WERI-Rb-1 (cell line): ENCODE data around the gene HLA-DOB.

ENCODE experiments used
- DNase-seq: peaks from one replicate; pipeline ENCODE4 v3.0.0-alpha.2; 2020
- H3K27ac ChIP-seq: fragments of 250-450 bp; sonication (Bioruptor Pico); 2 replicates; pipeline ENCODE4 v1.5.1; 2020; ENCODE audit warnings: mild to moderate bottlenecking, moderate library complexity
- H3K27me3 ChIP-seq: fragments of 250-450 bp; sonication (Bioruptor Pico); 2 replicates; pipeline ENCODE4 v1.5.1; 2021; ENCODE audit warnings: mild to moderate bottlenecking, low read depth, moderate library complexity; ENCODE audit not compliant: insufficient read depth, severe bottlenecking
- H3K36me3 ChIP-seq: fragments of 250-450 bp; sonication (Bioruptor Pico); 2 replicates; pipeline ENCODE4 v1.5.1; 2020; ENCODE audit warnings: mild to moderate bottlenecking, moderate library complexity
- H3K4me3 ChIP-seq: 2 replicates; pipeline ENCODE4 v1.5.1; 2011; ENCODE audit warnings: low read depth, mild to moderate bottlenecking, control low read depth, low read length
- H3K9me3 ChIP-seq: fragments of 250-450 bp; sonication (Bioruptor Pico); 2 replicates; pipeline ENCODE4 v1.5.1; 2021; ENCODE audit warnings: mild to moderate bottlenecking, moderate library complexity; ENCODE audit not compliant: severe bottlenecking
- TF ChIP-seq, protein P1 (sequence below): IDR thresholded peaks from 2 replicates; pipeline ENCODE4 v1.5.1; 2011; ENCODE audit warnings: low read depth, mild to moderate bottlenecking, control low read depth, inconsistent platforms, low read length

The HLA-DOB gene

DNA sequence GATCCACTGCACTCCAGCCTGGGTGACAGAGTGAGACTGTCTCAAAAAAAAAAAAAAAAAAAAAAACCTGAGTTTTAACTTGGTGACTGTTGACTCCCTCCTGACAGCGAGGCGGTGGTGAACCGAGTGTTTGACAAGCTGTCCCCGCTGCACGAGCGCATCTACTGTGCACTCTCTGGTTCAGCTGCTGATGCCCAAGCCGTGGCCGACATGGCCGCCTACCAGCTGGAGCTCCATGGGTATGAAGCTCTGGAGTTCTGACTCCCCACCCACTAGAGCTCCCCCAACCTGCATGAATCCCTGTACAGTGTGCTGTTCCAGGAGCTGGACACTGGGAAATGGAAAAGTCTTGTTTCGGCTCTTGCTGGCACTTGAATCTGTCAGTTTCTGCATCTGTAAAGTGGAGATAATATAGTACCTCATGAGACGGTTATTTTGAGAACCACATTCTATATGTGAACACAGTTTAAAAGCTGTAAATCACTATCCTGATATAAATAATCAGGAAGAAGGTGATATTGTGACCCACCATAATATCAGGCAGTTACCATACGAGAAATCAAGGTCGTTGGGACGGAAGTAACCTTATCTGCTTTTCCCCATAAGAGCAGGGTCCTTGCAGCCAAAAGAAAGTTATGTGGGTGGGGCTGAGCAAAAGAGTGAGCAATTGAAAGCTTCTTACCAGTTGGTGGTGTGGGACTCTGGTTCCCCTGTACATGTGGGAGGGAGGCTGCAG is 40.5 kb upstream of the HLA-DOB start:
- Histone ChIP-seq H3K27me3 (peaks cover 67% of the 10 kb centered on the region), H3K27ac (no peak overlapping the region), H3K9me3 (no peaks in the 10 kb centered on the region)

GRCh38 chr6:32855467-32856174 is 38.8 kb upstream of the HLA-DOB start:
- TF ChIP-seq, protein P1, sequence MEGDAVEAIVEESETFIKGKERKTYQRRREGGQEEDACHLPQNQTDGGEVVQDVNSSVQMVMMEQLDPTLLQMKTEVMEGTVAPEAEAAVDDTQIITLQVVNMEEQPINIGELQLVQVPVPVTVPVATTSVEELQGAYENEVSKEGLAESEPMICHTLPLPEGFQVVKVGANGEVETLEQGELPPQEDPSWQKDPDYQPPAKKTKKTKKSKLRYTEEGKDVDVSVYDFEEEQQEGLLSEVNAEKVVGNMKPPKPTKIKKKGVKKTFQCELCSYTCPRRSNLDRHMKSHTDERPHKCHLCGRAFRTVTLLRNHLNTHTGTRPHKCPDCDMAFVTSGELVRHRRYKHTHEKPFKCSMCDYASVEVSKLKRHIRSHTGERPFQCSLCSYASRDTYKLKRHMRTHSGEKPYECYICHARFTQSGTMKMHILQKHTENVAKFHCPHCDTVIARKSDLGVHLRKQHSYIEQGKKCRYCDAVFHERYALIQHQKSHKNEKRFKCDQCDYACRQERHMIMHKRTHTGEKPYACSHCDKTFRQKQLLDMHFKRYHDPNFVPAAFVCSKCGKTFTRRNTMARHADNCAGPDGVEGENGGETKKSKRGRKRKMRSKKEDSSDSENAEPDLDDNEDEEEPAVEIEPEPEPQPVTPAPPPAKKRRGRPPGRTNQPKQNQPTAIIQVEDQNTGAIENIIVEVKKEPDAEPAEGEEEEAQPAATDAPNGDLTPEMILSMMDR = no peak
- Histone ChIP-seq H3K4me3 (no peak overlapping the region), H3K27ac (no peak overlapping the region), H3K36me3 (no peaks in the 10 kb centered on the region), H3K27me3 (peaks cover 67% of the 10 kb centered on the region), H3K9me3 (no peaks in the 10 kb centered on the region)
- DNase-seq = no peak

More for the DNA sequence above, 40.5 kb upstream of the HLA-DOB start:
- no peak overlapping the region for H3K4me3 ChIP-seq
- H3K36me3 ChIP-seq = no peaks in the 10 kb centered on the region
- TF ChIP-seq, protein P1 = no peak
- no peak for DNase-seq

DNA sequence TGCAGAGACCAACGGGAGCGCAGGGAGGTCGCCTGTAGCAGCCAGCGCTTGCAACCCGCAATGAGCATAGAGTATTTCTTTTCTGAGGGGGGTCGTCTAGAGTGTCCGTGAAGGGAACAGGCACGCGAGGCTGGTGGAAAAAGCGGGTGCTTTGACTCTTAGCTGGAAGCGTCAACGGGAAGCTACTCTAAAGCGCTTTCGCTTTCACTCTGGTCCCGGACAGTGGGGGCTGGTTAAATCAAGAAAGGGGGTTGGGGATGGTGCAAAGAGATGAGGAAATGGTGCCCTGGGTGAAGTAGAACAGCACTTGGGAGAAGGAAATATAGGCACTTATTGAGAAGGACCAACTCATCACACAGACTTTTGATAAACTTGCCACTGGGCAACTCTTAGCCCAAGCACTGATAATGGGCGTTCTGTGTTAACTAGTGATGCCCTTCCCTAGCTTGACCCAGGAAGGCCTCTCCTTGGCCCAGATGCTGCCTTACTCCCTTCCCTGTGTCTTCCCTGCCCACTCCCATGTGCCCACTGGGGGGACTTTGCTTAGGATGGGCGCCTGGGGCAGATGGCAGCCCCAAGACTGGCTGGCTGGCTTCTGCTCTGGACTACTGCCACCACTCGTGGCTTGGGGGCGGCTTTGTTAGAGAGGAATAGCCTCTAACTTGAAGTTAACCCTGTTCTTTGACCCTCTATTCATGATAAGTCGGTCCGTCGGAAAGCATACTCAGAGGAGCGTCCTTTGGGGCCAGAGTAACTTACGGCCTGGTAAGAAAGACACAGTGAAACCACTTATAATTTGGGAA is 37.8 kb upstream of the HLA-DOB start:
- no peak overlapping the region for H3K27ac ChIP-seq
- DNase-seq = no peak
- TF ChIP-seq, protein P1 = peak; percentile 3; the same call in 1 of the 2 replicates

DNA sequence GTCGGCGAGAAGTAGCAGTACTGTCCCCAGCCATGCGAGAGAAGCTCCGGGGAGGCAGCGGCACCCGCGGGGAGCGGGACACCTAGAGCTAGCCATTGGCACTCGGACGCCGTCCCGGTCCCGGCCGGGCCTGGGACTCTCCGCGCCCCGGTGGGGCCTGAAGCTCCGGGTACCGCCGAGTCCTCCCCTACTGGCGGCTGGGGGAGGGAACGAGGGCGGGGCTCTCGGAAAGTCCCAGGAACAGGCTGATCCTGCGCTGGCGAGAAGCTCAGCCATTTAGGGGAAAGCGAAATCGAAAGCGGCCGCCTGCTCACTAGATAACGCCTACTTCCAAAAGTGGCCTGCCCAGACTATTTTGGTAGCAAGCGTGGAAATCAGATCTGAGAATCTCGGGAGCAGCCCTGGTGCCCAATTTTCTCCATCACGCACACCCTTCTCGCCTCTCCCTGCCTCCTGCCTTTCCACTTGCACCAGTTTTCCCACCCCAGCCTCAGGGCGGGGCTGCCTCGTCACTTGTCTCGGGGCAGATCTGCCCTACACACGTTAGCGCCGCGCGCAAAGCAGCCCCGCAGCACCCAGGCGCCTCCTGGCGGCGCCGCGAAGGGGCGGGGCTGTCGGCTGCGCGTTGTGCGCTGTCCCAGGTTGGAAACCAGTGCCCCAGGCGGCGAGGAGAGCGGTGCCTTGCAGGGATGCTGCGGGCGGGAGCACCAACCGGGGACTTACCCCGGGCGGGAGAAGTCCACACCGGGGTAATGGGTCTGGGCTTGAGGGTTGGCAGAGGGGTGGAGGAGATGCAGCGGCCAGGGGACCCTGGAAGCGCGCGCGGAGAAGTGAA is 37.0 kb upstream of the HLA-DOB start, which contains the start of the genes PSMB9 and TAP1:
TSS of gene PSMB9 (plus strand) at position 652 of the 835 bp plus-strand sequence. CDS start at position 690, 38 bp downstream.
TSS of gene TAP1 (minus strand) at position 164 of the 835 bp plus-strand sequence. CDS start at position 96, 68 bp downstream.
- TF ChIP-seq, protein P1 = peak; percentile 98
- Histone ChIP-seq H3K9me3 (no peaks in the 10 kb centered on the region), H3K27me3 (peaks cover 52% of the 10 kb centered on the region), H3K36me3 (no peaks in the 10 kb centered on the region), H3K4me3 (peak within 1 kb of the TSS; percentile 75), H3K27ac (no peak within 1 kb of the TSS; the same call in 1 of the 2 replicates)
- peak; percentile 98 for DNase-seq

More for the DNA sequence above, 37.8 kb upstream of the HLA-DOB start:
- Histone ChIP-seq H3K36me3 (no peaks in the 10 kb centered on the region), H3K27me3 (peaks cover 59% of the 10 kb centered on the region), H3K4me3 (peak overlapping the region; percentile 75), H3K9me3 (no peaks in the 10 kb centered on the region)

- Histone ChIP-seq H3K27ac (no peak overlapping the region), H3K4me3 (peak overlapping the region; percentile 75), H3K9me3 (no peaks in the 10 kb centered on the region), H3K27me3 (peaks cover 48% of the 10 kb centered on the region), H3K36me3 (no peaks in the 10 kb centered on the region)
- DNase-seq = peak; percentile 48
- TF ChIP-seq, protein P1 = no peak
Observed at GRCh38 chr6:32852844-32853540, 36.2 kb upstream of the HLA-DOB start.
